ENCODE results near the gene LNPEP. TPM values are rescaled to one million over a fixed set of nuclear protein-coding genes. Genes with fewer than 3 reads are reported as not detected.

Gene LNPEP
- total RNA-seq, 4 donors from 2014 or later = 64.8 to 111 (median 80.5) TPM

GRCh38 chr5:96920744-96921355 is 15.0 kb upstream of the LNPEP start:
- no peaks in the 10 kb centered on the region for H3K27me3 ChIP-seq
- peaks cover 0 to 30% of the 10 kb centered on the region in 2 donors for H3K36me3 ChIP-seq
- no peak for TF ChIP-seq EP300 (IDR thresholded peaks at IDR 0.05)
- no peak for TF ChIP-seq CTCF (IDR thresholded peaks at IDR 0.05)
- TF ChIP-seq POLR2A (IDR thresholded peaks at IDR 0.05) = no peak
- TF ChIP-seq POLR2AphosphoS5 (IDR thresholded peaks at IDR 0.05) = no peak
- H3K4me3 ChIP-seq = no peak overlapping the region
- WGBS, 2 donors (ENCODE audit: low coverage in 1 of 2) = 29 to 58% methylated on average over 2 to 3 of the region's 3 CpGs
- no peaks in the 10 kb centered on the region for H3K9me3 ChIP-seq
- H3K27ac ChIP-seq = no peak overlapping the region
- H3K4me1 ChIP-seq = peaks cover 0 to 15% (median 2%) of the 10 kb centered on the region in 3 donors
- ATAC-seq = no peak

- Histone ChIP-seq H3K27ac (no peak overlapping the region), H3K4me3 (no peak overlapping the region), H3K4me1 (peaks cover 0 to 15% (median 2%) of the 10 kb centered on the region in 3 donors), H3K9me3 (no peaks in the 10 kb centered on the region), H3K27me3 (no peaks in the 10 kb centered on the region), H3K36me3 (peaks cover 0 to 17% of the 10 kb centered on the region in 2 donors)
- no peak for TF ChIP-seq EP300 (IDR thresholded peaks at IDR 0.05)
- no peak for TF ChIP-seq CTCF (IDR thresholded peaks at IDR 0.05)
- no peak for TF ChIP-seq POLR2A (IDR thresholded peaks at IDR 0.05)
- TF ChIP-seq POLR2AphosphoS5 (IDR thresholded peaks at IDR 0.05) = no peak
- 82 to 93% methylated on average over 7 to 12 of the region's 12 CpGs for WGBS, 2 donors (ENCODE audit: low coverage in 1 of 2)
- ATAC-seq = no peak
Measured at GRCh38 chr5:96922499-96923244, 13.2 kb upstream of the LNPEP start.

- ATAC-seq = no peak
- H3K9me3 ChIP-seq = no peaks in the 10 kb centered on the region
- peak overlapping the region in 1 of 4 donors; percentile 25 for H3K27ac ChIP-seq
- H3K4me1 ChIP-seq = peaks cover 0 to 15% (median 2%) of the 10 kb centered on the region in 3 donors
- TF ChIP-seq POLR2A (IDR thresholded peaks at IDR 0.05) (no peak), POLR2AphosphoS5 (IDR thresholded peaks at IDR 0.05) (no peak), EP300 (IDR thresholded peaks at IDR 0.05) (no peak), CTCF (IDR thresholded peaks at IDR 0.05) (no peak)
- no peaks in the 10 kb centered on the region for H3K27me3 ChIP-seq
- H3K36me3 ChIP-seq = peaks cover 0 to 8% of the 10 kb centered on the region in 2 donors
- no peak overlapping the region for H3K4me3 ChIP-seq
- 12 to 57% methylated on average over 3 of the region's 3 CpGs for WGBS, 2 donors (ENCODE audit: low coverage in 1 of 2)
Measured at GRCh38 chr5:96924016-96924443, 11.8 kb upstream of the LNPEP start.

- H3K27ac ChIP-seq = no peak overlapping the region
- peaks cover 0 to 11% (median 1%) of the 10 kb centered on the region in 3 donors for H3K4me1 ChIP-seq
- TF ChIP-seq EP300 (IDR thresholded peaks at IDR 0.05) (no peak), POLR2AphosphoS5 (IDR thresholded peaks at IDR 0.05) (no peak)
- H3K4me3 ChIP-seq = no peak overlapping the region
- no peak for ATAC-seq
- H3K27me3 ChIP-seq = no peaks in the 10 kb centered on the region
- no peaks in the 10 kb centered on the region for H3K36me3 ChIP-seq
- WGBS, 2 donors (ENCODE audit: low coverage in 1 of 2) = 77 to 100% methylated on average over 1 of the region's 1 CpG
- no peaks in the 10 kb centered on the region for H3K9me3 ChIP-seq
Measured at GRCh38 chr5:96926276-96926675, 9.6 kb upstream of the LNPEP start.

- Histone ChIP-seq H3K4me1 (peaks cover 0 to 10% (median 0%) of the 10 kb centered on the region in 3 donors), H3K4me3 (no peak overlapping the region), H3K27me3 (no peaks in the 10 kb centered on the region), H3K9me3 (no peaks in the 10 kb centered on the region), H3K36me3 (no peaks in the 10 kb centered on the region), H3K27ac (no peak overlapping the region)
- no peak for ATAC-seq
- no peak for TF ChIP-seq CTCF (IDR thresholded peaks at IDR 0.05)
- TF ChIP-seq POLR2AphosphoS5 (IDR thresholded peaks at IDR 0.05) = no peak
- no peak for TF ChIP-seq POLR2A (IDR thresholded peaks at IDR 0.05)
- TF ChIP-seq EP300 (IDR thresholded peaks at IDR 0.05) = no peak
Measured at GRCh38 chr5:96927008-96927407, 8.9 kb upstream of the LNPEP start.
